HG03571 (cell line): Measurements from ENCODE around the gene SPEM3.

Experiments used
- ATAC-seq: cut with Tn5 transposase; IDR thresholded peaks from one replicate; pipeline ENCODE4 v1.9.1; 2021; ENCODE audit not compliant: unreplicated experiment

SPEM3 gene

GRCh38 chr17:7428557-7428956, at the start of gene SPEM3:
Gene SPEM3, plus strand, starts transcription at chr17:7428857. Its CDS starts 46 bp downstream, at chr17:7428903.
- no peak for ATAC-seq

GRCh38 chr17:7379134-7379533, 49.5 kb upstream of the SPEM3 start:
- ATAC-seq = no peak

GRCh38 chr17:7380321-7380720, 48.3 kb upstream of the SPEM3 start:
- no peak for ATAC-seq

- no peak for ATAC-seq
Measured at GRCh38 chr17:7380855-7381683, 47.6 kb upstream of the SPEM3 start, which contains the start of gene TNK1. Gene TNK1, plus strand, starts transcription at chr17:7381089. Its CDS starts 1,838 bp downstream, at chr17:7382927.

GRCh38 chr17:7382901-7383300, 45.8 kb upstream of the SPEM3 start:
- ATAC-seq = no peak

- ATAC-seq = no peak
Measured at GRCh38 chr17:7383371-7383741, 45.3 kb upstream of the SPEM3 start.

- peak; percentile 71 for ATAC-seq
Measured at GRCh38 chr17:7383742-7384488, 44.7 kb upstream of the SPEM3 start.

GRCh38 chr17:7384489-7385081, 44.1 kb upstream of the SPEM3 start:
- no peak for ATAC-seq

GRCh38 chr17:7388856-7389255, 39.8 kb upstream of the SPEM3 start:
- ATAC-seq = no peak

- no peak for ATAC-seq
Measured at GRCh38 chr17:7389924-7390910, 38.4 kb upstream of the SPEM3 start.

- ATAC-seq = no peak
Measured at GRCh38 chr17:7391307-7391706, 37.4 kb upstream of the SPEM3 start.

GRCh38 chr17:7392696-7393612, 35.7 kb upstream of the SPEM3 start:
- no peak for ATAC-seq

- ATAC-seq = peak; percentile 41
Measured at GRCh38 chr17:7393613-7394451, 34.8 kb upstream of the SPEM3 start.

GRCh38 chr17:7394452-7395191, 34.0 kb upstream of the SPEM3 start, which contains the start of gene PLSCR3:
Gene PLSCR3, minus strand, starts transcription at chr17:7394525. Its CDS starts 415 bp downstream, at chr17:7394110.
- peak; percentile 71 for ATAC-seq

- no peak for ATAC-seq
Measured at GRCh38 chr17:7396147-7396546, 32.5 kb upstream of the SPEM3 start.

GRCh38 chr17:7398612-7399011, 30.0 kb upstream of the SPEM3 start:
- ATAC-seq = no peak

GRCh38 chr17:7403043-7403726, 25.5 kb upstream of the SPEM3 start:
- ATAC-seq = no peak

- ATAC-seq = no peak
Measured at GRCh38 chr17:7403727-7403976, 25.0 kb upstream of the SPEM3 start.
